Progenitor cell of endocrine pancreas (in vitro differentiated cells): ENCODE results near the gene TNFRSF11A. TPM values are rescaled to one million over a fixed set of nuclear protein-coding genes. Genes with fewer than 3 reads are reported as not detected.

Experiments used
- DNase-seq: peaks from one replicate; pipeline ENCODE4 v3.0.0; 2021; ENCODE audit warnings: low spot score; ENCODE audit not compliant: unreplicated experiment
- H3K27ac Mint-ChIP-seq: 2 replicates; pipeline ENCODE4 v1.8.0; 2021; ENCODE audit warnings: mild to moderate bottlenecking, moderate library complexity, mixed read lengths
- H3K27me3 Mint-ChIP-seq: 2 replicates; pipeline ENCODE4 v1.8.0; 2021; ENCODE audit warnings: mixed read lengths
- H3K36me3 Mint-ChIP-seq: 2 replicates; pipeline ENCODE4 v1.8.0; 2022; ENCODE audit warnings: mixed read lengths; ENCODE audit not compliant: insufficient read depth
- H3K4me1 Mint-ChIP-seq: 2 replicates; pipeline ENCODE4 v1.8.0; 2021; ENCODE audit warnings: low read depth, mixed read lengths
- H3K4me3 Mint-ChIP-seq: 2 replicates; pipeline ENCODE4 v1.8.0; 2021; ENCODE audit warnings: low read depth, mild to moderate bottlenecking, moderate library complexity, mixed read lengths
- H3K9me3 Mint-ChIP-seq: 2 replicates; pipeline ENCODE4 v1.8.0; 2021; ENCODE audit warnings: low read depth, mixed read lengths
- total RNA-seq: library from RNA; stranded (reverse); gene quantifications from 2 replicates; pipeline ENCODE4 v1.2.1, GENCODE V29; 2021
- TF ChIP-seq, protein P1 (sequence below): fragments of 200-600 bp; sonication (generic); IDR thresholded peaks from one replicate; pipeline ENCODE4 v1.5.0; 2021; ENCODE audit warnings: antibody characterized with exemption, mild to moderate bottlenecking; ENCODE audit not compliant: unreplicated experiment

TNFRSF11A gene
- total RNA-seq, 1 donor from 2014 or later: 0.43 TPM

DNA sequence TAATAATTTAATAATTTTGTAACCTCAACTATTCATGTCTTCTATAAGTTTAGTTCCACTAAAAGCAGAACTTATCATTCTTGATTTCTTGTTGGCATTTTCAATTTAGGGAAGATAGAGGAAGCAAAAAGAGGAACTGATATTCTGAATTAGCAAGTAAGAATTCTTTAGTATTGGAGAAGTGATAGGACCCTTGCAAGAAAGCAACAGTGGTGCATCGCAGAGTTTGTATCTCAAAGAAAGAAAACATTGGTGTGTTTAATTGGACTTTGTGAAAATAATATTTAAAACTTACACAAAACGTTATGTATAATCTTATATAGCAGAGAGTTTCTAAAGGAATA, 36.5 kb upstream of the TNFRSF11A start:
- H3K27ac Mint-ChIP-seq: no peak overlapping the region
- H3K4me3 Mint-ChIP-seq: no peak overlapping the region
- no peak for DNase-seq
- peaks cover 11% of the 10 kb centered on the region for H3K4me1 Mint-ChIP-seq
- peaks cover 9% of the 10 kb centered on the region for H3K36me3 Mint-ChIP-seq
- H3K27me3 Mint-ChIP-seq: no peaks in the 10 kb centered on the region
- no peaks in the 10 kb centered on the region for H3K9me3 Mint-ChIP-seq
- TF ChIP-seq, protein P1, sequence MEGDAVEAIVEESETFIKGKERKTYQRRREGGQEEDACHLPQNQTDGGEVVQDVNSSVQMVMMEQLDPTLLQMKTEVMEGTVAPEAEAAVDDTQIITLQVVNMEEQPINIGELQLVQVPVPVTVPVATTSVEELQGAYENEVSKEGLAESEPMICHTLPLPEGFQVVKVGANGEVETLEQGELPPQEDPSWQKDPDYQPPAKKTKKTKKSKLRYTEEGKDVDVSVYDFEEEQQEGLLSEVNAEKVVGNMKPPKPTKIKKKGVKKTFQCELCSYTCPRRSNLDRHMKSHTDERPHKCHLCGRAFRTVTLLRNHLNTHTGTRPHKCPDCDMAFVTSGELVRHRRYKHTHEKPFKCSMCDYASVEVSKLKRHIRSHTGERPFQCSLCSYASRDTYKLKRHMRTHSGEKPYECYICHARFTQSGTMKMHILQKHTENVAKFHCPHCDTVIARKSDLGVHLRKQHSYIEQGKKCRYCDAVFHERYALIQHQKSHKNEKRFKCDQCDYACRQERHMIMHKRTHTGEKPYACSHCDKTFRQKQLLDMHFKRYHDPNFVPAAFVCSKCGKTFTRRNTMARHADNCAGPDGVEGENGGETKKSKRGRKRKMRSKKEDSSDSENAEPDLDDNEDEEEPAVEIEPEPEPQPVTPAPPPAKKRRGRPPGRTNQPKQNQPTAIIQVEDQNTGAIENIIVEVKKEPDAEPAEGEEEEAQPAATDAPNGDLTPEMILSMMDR: no peak

DNA sequence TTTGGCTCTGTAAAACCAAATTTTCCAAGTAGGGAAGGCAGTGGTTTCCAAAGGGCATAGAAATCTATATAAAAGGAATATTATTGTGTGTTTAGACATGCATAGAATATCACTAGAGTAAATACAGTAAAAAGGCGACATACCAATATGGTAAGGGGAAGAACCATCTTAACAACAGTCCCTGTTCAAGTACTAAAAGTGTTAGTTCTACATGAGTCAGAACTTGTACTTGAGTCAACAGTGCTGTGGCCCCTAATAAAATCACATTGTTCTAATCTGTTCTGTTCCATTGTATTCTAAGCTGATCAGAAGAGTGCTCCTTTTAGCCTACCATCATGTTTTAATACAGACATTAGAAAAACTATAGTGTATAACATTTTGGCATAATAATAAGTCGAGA, 36.1 kb upstream of the TNFRSF11A start:
- Mint-ChIP-seq H3K27ac (no peak overlapping the region), H3K27me3 (no peaks in the 10 kb centered on the region), H3K36me3 (peaks cover 13% of the 10 kb centered on the region), H3K4me3 (no peak overlapping the region), H3K9me3 (no peaks in the 10 kb centered on the region), H3K4me1 (peaks cover 11% of the 10 kb centered on the region)
- TF ChIP-seq, protein P1: no peak
- no peak for DNase-seq

DNA sequence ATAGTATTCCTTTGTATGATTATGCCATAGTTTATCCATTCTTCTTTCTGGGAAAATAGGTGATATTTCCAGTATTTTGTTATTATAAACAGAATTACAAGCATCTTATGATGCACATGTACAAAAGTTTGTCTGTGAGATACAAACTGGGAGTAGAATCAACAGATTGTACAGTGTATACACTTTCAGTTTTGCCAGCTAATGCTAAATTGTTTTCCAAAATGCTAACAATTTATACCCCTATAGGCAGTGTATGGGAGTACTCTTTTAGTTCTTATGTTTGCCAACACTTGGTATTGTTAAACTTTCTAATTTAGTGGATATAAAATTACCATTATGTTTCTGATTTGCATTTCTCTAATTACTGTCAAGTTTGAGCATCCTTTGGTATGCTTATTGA, 31.0 kb upstream of the TNFRSF11A start:
- TF ChIP-seq, protein P1: no peak
- Mint-ChIP-seq H3K36me3 (peaks cover 11% of the 10 kb centered on the region), H3K4me1 (peaks cover 5% of the 10 kb centered on the region), H3K9me3 (no peaks in the 10 kb centered on the region), H3K4me3 (no peak overlapping the region), H3K27me3 (no peaks in the 10 kb centered on the region), H3K27ac (no peak overlapping the region)
- DNase-seq: no peak

DNA sequence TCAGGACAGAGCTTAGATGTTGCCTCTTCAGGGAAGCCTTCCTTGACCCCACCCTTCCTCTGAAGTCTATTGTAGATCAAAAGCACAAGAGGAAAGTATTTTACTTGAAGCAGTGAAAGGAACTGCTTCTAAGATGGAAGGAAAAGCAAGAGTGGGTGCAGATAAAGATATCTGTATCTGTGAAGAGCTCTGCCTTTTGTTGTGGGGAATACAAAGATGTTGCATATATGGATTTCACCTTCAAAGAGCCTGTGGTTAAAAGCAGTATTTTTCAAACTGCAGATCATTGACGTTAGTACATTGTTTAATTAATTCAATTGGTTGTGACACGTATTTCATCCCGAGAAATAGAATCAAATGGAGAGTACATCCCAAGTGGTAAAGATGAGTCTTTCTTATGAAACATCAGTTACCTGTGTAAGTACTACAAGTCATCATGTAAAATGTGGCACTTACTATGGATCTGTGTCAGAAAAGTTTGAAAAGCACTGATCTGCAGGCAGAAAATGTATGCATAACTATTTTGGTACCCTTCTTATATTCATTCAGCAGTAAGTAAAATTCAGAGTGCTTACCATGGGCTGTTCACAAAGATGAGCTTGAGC, 24.6 kb upstream of the TNFRSF11A start:
- peaks cover 3% of the 10 kb centered on the region for H3K4me1 Mint-ChIP-seq
- H3K27ac Mint-ChIP-seq: no peak overlapping the region
- no peaks in the 10 kb centered on the region for H3K9me3 Mint-ChIP-seq
- peaks cover 15% of the 10 kb centered on the region for H3K36me3 Mint-ChIP-seq
- TF ChIP-seq, protein P1: no peak
- H3K27me3 Mint-ChIP-seq: no peaks in the 10 kb centered on the region
- DNase-seq: no peak
- H3K4me3 Mint-ChIP-seq: no peak overlapping the region

DNA sequence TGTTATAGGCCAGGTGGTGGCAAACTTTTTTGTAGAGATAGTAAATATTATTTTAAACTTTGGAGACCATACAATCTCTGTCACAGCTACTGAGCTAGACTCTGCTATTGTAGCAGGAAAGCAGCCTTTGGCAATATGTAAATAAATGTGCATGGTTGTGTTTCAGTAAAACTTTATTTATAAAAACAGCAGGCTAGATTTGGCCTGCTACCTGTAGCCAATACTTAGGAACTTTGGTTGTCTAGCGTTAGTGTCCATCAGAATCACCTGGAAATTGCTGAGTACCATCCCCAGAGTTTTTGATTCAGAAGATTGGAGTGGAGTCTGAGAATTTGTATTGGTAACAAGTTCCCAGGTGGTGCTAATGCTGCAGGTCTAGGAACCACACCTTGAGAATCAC, 23.8 kb upstream of the TNFRSF11A start:
- no peaks in the 10 kb centered on the region for H3K9me3 Mint-ChIP-seq
- H3K27me3 Mint-ChIP-seq: no peaks in the 10 kb centered on the region
- peaks cover 3% of the 10 kb centered on the region for H3K4me1 Mint-ChIP-seq
- peaks cover 15% of the 10 kb centered on the region for H3K36me3 Mint-ChIP-seq
- no peak overlapping the region for H3K27ac Mint-ChIP-seq
- H3K4me3 Mint-ChIP-seq: no peak overlapping the region
- DNase-seq: no peak
- TF ChIP-seq, protein P1: no peak
